Keratinocyte (primary cell): ENCODE results near the gene DDX43. TPM values are rescaled to one million over a fixed set of nuclear protein-coding genes. Genes with fewer than 3 reads are reported as not detected.

Source experiments
- DNase-seq: peaks from one replicate; pipeline ENCODE4 v3.0.0-alpha.2; 2011; ENCODE audit warnings: low read depth, missing footprints, low spot score
- FAIRE-seq: peaks from 2 replicates; lab custom pipeline; 2011; peaks lifted over from hg19 to GRCh38; lab: Jason Lieb, UNC
- H2AFZ ChIP-seq: 2 replicates; pipeline ENCODE4 v1.6.0; 2012; ENCODE audit warnings: low read length, control low read depth, inconsistent platforms; ENCODE audit not compliant: control insufficient read depth
- H3K27ac ChIP-seq: 2 replicates; pipeline ENCODE4 v1.5.1; 2011; ENCODE audit warnings: low read length; ENCODE audit not compliant: control insufficient read depth, insufficient read depth
- H3K27me3 ChIP-seq: 3 replicates; pipeline ENCODE4 v1.6.0; 2011; ENCODE audit warnings: low read length; ENCODE audit not compliant: control insufficient read depth, insufficient read depth; ENCODE audit errors: extremely low read depth
- H3K36me3 ChIP-seq, 2 experiments: 2 replicates in 1 of 2; 3 replicates in 1 of 2; pipeline ENCODE4 v1.5.1; 2011; ENCODE audit warnings: low read length in 2 of 2, mild to moderate bottlenecking in 1 of 2; ENCODE audit not compliant: control insufficient read depth in 2 of 2, insufficient read depth in 2 of 2; ENCODE audit errors: extremely low read depth in 1 of 2
- H3K4me1 ChIP-seq: 3 replicates; pipeline ENCODE4 v1.5.1; 2011; ENCODE audit warnings: low read length; ENCODE audit not compliant: control insufficient read depth, insufficient read depth; ENCODE audit errors: extremely low read depth
- H3K4me2 ChIP-seq: 3 replicates; pipeline ENCODE4 v1.6.0; 2011; ENCODE audit warnings: low read depth, low read length; ENCODE audit not compliant: control insufficient read depth, insufficient read depth; ENCODE audit errors: extremely low read depth
- H3K4me3 ChIP-seq, 3 experiments: fragments of 200-600 bp in 1 of 3; sonication (generic) in 1 of 3; 2 replicates in 2 of 3; 3 replicates in 1 of 3; pipeline ENCODE4 v1.5.1; 2011 to 2016; ENCODE audit warnings: low read length in 3 of 3, mild to moderate bottlenecking in 3 of 3, control low read depth in 2 of 3, inconsistent platforms in 1 of 3, low read depth in 1 of 3, mixed read lengths in 1 of 3, mixed run types in 1 of 3, moderate library complexity in 1 of 3; ENCODE audit not compliant: control insufficient read depth in 2 of 3, insufficient read depth in 2 of 3; ENCODE audit errors: extremely low read depth in 1 of 3
- H3K79me2 ChIP-seq: 2 replicates; pipeline ENCODE4 v1.6.0; 2012; ENCODE audit warnings: low read length; ENCODE audit not compliant: control insufficient read depth, insufficient read depth
- H3K9ac ChIP-seq: 3 replicates; pipeline ENCODE4 v1.6.0; 2011; ENCODE audit warnings: low read length; ENCODE audit not compliant: control insufficient read depth, insufficient read depth; ENCODE audit errors: extremely low read depth
- H3K9me1 ChIP-seq: 3 replicates; pipeline ENCODE4 v1.6.0; 2011; ENCODE audit warnings: low read length; ENCODE audit not compliant: control insufficient read depth, insufficient read depth; ENCODE audit errors: extremely low read depth
- H3K9me3 ChIP-seq: 2 replicates; pipeline ENCODE4 v1.5.1; 2012; ENCODE audit warnings: low read depth, low read length; ENCODE audit not compliant: control insufficient read depth
- H4K20me1 ChIP-seq: 3 replicates; pipeline ENCODE4 v1.6.0; 2011; ENCODE audit warnings: low read length; ENCODE audit not compliant: control insufficient read depth, insufficient read depth; ENCODE audit errors: extremely low read depth
- CTCF ChIP-seq, 3 experiments: IDR thresholded peaks in 1 of 3; conservative IDR thresholded peaks in 1 of 3; optimal IDR thresholded peaks in 1 of 3; 2 replicates in 2 of 3; 3 replicates in 1 of 3; pipeline versions ENCODE3 to v1.5.1; 2011; ENCODE audit warnings: low read length in 3 of 3, mild to moderate bottlenecking in 3 of 3, moderate library complexity in 2 of 3, control low read depth in 1 of 3, inconsistent platforms in 1 of 3; ENCODE audit not compliant: insufficient read depth in 2 of 3; ENCODE audit errors: extremely low read depth in 1 of 3
- EZH2 ChIP-seq: IDR thresholded peaks from one replicate; pipeline ENCODE4 v1.6.1; 2012; ENCODE audit warnings: inconsistent platforms, mild to moderate bottlenecking, low read length, moderate library complexity
- dilution Hi-C: fragments of 300-500 bp; cut with MboI; formaldehyde crosslinking; loops from one replicate; pipeline ENCODE4 v1.7.0; 2020; ENCODE audit warnings: low sequenced_read_pairs; ENCODE audit not compliant: extremely low pct_ligation_motif_present
- polyA plus RNA-seq, 5 experiments: library from polyadenylated mRNA; depleted of rRNA in 3 of 5; stranded (reverse) in 3 of 5; stranded (forward) in 1 of 5; unstranded in 1 of 5; fragments of >200 nt; gene quantifications; 1 replicate in 1 of 5; 2 replicates in 3 of 5; 3 replicates in 1 of 5; pipeline versions ENCODE4 v1.2.1 to v1.2.3, GENCODE V29; 2011 to 2012; ENCODE audit warnings: missing spikeins in 2 of 5, low read depth in 1 of 5, low replicate concordance in 1 of 5

The DDX43 gene
- polyA plus RNA-seq, 1 donor (not counting 4 experiments of a cell fraction or from before 2014, with no cell fraction given): 0.33 TPM

GRCh38 chr6:73349311-73349710 is 45.3 kb upstream of the DDX43 start:
- peaks cover 23% of the 10 kb centered on the region for H3K27me3 ChIP-seq
- FAIRE-seq (no peak), DNase-seq (no peak)
- H3K79me2 ChIP-seq: no peaks in the 10 kb centered on the region
- H3K36me3 ChIP-seq: no peaks in the 10 kb centered on the region
- no peak overlapping the region for H3K9ac ChIP-seq
- H3K4me3 ChIP-seq: no peak overlapping the region
- H3K9me3 ChIP-seq: no peaks in the 10 kb centered on the region
- no peak overlapping the region for H3K4me2 ChIP-seq
- no peaks in the 10 kb centered on the region for H3K4me1 ChIP-seq
- H4K20me1 ChIP-seq: no peaks in the 10 kb centered on the region
- no peak overlapping the region for H2AFZ ChIP-seq
- H3K9me1 ChIP-seq: no peaks in the 10 kb centered on the region
- H3K27ac ChIP-seq: no peak overlapping the region
- no peak for TF ChIP-seq EZH2
- TF ChIP-seq CTCF (optimal IDR thresholded peaks at IDR 0.05 in 1 of 3, IDR thresholded peaks at IDR 0.05 in 1 of 3, conservative IDR thresholded peaks at IDR 0.05 in 1 of 3; ENCODE audit: extremely low read depth in 1 of 3, insufficient read depth in 2 of 3, low read length in 3 of 3): no peak
- dilution Hi-C loops: no loop called here

GRCh38 chr6:73353636-73354593 is 40.7 kb upstream of the DDX43 start, which contains the start of gene DPPA5:
Gene DPPA5, minus strand, starts transcription at chr6:73354276. Its CDS starts 51 bp downstream, at chr6:73354225.
- Histone ChIP-seq H3K9me3 (no peaks in the 10 kb centered on the region), H3K9me1 (no peaks in the 10 kb centered on the region), H3K9ac (no peak within 1 kb of the TSS), H3K79me2 (no peaks in the 10 kb centered on the region), H3K4me2 (no peak within 1 kb of the TSS), H3K4me1 (no peaks in the 10 kb centered on the region), H3K36me3 (no peaks in the 10 kb centered on the region), H3K4me3 (no peak within 1 kb of the TSS), H3K27me3 (peaks cover 12% of the 10 kb centered on the region), H4K20me1 (no peaks in the 10 kb centered on the region), H3K27ac (no peak within 1 kb of the TSS), H2AFZ (no peak within 1 kb of the TSS)
- no peak for FAIRE-seq
- dilution Hi-C loops: no loop called here
- TF ChIP-seq CTCF (optimal IDR thresholded peaks at IDR 0.05 in 1 of 3, IDR thresholded peaks at IDR 0.05 in 1 of 3, conservative IDR thresholded peaks at IDR 0.05 in 1 of 3; ENCODE audit: extremely low read depth in 1 of 3, insufficient read depth in 2 of 3, low read length in 3 of 3) (no peak), EZH2 (no peak)
- DNase-seq: no peak
